Osteocyte (in vitro differentiated cells): ENCODE data around the gene TUBGCP3. TPM values are rescaled to one million over a fixed set of nuclear protein-coding genes. Genes with fewer than 3 reads are reported as not detected.

Experiments
- DNase-seq: peaks from one replicate; pipeline ENCODE4 v3.0.0; 2021; ENCODE audit warnings: mixed read lengths; ENCODE audit not compliant: unreplicated experiment; ENCODE audit errors: extremely low spot score
- H3K27ac Mint-ChIP-seq: one replicate; pipeline ENCODE4 v1.8.0; 2021; ENCODE audit warnings: mild to moderate bottlenecking, mixed read lengths; ENCODE audit not compliant: unreplicated experiment
- H3K27me3 Mint-ChIP-seq: one replicate; pipeline ENCODE4 v1.8.0; 2021; ENCODE audit warnings: mixed read lengths; ENCODE audit not compliant: unreplicated experiment
- H3K36me3 Mint-ChIP-seq: one replicate; pipeline ENCODE4 v1.8.0; 2021; ENCODE audit warnings: mixed read lengths; ENCODE audit not compliant: unreplicated experiment
- H3K4me1 Mint-ChIP-seq: one replicate; pipeline ENCODE4 v1.8.0; 2021; ENCODE audit warnings: mixed read lengths; ENCODE audit not compliant: unreplicated experiment
- H3K4me3 Mint-ChIP-seq: one replicate; pipeline ENCODE4 v1.8.0; 2021; ENCODE audit warnings: mild to moderate bottlenecking, moderate library complexity, mixed read lengths; ENCODE audit not compliant: unreplicated experiment
- H3K9me3 Mint-ChIP-seq: one replicate; pipeline ENCODE4 v1.8.0; 2021; ENCODE audit warnings: mixed read lengths; ENCODE audit not compliant: unreplicated experiment
- total RNA-seq: library from RNA; stranded (reverse); gene quantifications from 2 replicates; pipeline ENCODE4 v1.2.1, GENCODE V29; 2021
- TF ChIP-seq, protein P1 (sequence below): fragments of 200-600 bp; sonication (generic); IDR thresholded peaks from 2 replicates; pipeline ENCODE4 v1.5.0; 2021; ENCODE audit warnings: antibody characterized with exemption, mild to moderate bottlenecking, moderate library complexity

Gene TUBGCP3
- total RNA-seq, 1 donor from 2014 or later: 26.1 TPM

DNA sequence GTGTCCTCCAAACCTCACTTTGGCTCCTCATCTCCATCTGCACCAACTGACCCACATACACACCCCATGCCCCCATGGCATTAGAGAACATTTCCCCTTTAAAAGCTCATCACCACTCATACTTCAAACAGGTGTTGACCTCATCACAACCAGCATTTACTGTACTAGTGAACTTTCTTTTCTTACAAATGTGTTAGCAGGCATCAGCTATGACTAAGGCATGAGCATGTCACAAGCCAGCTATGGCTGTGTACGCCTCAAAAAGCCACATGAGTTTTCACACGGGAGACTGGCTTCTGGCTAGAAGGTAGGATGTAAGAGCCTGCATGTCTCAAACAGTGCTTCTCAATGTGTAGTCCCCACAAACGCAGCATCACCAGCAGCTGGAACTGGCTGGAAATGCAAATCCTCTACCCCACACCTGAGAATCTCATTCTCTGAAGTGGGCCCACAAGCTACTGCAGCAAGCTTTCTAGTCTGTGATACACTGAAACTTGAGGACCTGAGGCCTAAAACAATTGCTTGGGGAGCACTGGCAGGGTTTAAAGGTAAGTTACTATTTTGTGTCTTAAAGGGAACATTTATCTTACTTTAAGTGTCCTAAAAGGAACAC, 66.8 kb downstream of the TUBGCP3 start:
- TF ChIP-seq, protein P1, sequence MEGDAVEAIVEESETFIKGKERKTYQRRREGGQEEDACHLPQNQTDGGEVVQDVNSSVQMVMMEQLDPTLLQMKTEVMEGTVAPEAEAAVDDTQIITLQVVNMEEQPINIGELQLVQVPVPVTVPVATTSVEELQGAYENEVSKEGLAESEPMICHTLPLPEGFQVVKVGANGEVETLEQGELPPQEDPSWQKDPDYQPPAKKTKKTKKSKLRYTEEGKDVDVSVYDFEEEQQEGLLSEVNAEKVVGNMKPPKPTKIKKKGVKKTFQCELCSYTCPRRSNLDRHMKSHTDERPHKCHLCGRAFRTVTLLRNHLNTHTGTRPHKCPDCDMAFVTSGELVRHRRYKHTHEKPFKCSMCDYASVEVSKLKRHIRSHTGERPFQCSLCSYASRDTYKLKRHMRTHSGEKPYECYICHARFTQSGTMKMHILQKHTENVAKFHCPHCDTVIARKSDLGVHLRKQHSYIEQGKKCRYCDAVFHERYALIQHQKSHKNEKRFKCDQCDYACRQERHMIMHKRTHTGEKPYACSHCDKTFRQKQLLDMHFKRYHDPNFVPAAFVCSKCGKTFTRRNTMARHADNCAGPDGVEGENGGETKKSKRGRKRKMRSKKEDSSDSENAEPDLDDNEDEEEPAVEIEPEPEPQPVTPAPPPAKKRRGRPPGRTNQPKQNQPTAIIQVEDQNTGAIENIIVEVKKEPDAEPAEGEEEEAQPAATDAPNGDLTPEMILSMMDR: no peak
- no peaks in the 10 kb centered on the region for H3K27me3 Mint-ChIP-seq
- DNase-seq: no peak
- H3K36me3 Mint-ChIP-seq: peaks cover 6% of the 10 kb centered on the region
- no peak overlapping the region for H3K4me3 Mint-ChIP-seq
- H3K27ac Mint-ChIP-seq: no peak overlapping the region
- H3K4me1 Mint-ChIP-seq: no peaks in the 10 kb centered on the region
- H3K9me3 Mint-ChIP-seq: no peaks in the 10 kb centered on the region

DNA sequence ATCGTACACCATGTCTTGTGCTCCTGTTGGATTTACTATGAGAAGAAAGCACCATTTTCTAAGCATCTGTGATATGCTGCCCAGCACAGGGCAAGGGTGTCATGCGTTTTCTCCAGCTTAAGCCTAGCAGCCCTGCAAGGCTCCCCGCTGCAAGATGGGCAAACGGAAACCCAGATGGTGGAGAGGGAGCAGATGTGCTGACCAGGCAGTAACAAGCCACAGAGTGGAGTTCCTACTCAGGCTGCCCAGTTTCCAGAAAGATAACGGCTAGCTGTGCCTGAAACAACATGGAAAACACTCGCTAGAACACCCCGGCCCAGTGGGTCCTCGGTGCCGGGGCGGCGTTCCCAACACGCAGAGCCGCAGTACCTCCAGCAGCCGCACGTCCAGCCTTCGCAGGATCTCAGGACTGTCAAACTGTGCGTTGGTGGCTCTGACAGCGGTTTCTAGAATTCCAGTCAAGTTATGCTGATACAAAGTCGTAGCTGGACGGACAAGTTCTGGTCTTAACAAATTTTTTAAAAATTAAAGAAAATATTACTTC, 68.4 kb downstream of the TUBGCP3 start:
- no peaks in the 10 kb centered on the region for H3K4me1 Mint-ChIP-seq
- TF ChIP-seq, protein P1: no peak
- no peaks in the 10 kb centered on the region for H3K27me3 Mint-ChIP-seq
- no peaks in the 10 kb centered on the region for H3K9me3 Mint-ChIP-seq
- H3K36me3 Mint-ChIP-seq: peaks cover 13% of the 10 kb centered on the region
- no peak for DNase-seq
- H3K4me3 Mint-ChIP-seq: no peak overlapping the region
- H3K27ac Mint-ChIP-seq: no peak overlapping the region

DNA sequence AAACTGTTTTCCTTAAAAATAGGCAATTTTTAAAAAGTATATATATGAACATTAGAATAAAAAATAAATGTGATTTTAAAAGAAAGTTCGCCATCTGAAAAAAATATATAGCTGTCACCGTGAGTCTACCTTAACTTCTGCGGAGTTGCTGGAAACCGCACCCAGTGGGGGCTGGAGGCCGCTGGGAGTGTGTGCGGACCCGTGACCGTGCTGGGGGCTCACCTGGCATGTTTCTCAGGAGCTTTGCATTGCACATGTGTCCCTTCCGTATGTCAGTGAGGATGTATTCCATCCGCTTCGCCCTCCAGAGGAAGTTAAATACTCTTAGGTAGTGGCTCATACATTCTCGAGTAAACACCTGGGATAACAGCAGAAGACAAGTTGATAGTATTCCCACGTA, 71.7 kb downstream of the TUBGCP3 start:
- peaks cover 2% of the 10 kb centered on the region for H3K4me1 Mint-ChIP-seq
- no peaks in the 10 kb centered on the region for H3K27me3 Mint-ChIP-seq

DNA sequence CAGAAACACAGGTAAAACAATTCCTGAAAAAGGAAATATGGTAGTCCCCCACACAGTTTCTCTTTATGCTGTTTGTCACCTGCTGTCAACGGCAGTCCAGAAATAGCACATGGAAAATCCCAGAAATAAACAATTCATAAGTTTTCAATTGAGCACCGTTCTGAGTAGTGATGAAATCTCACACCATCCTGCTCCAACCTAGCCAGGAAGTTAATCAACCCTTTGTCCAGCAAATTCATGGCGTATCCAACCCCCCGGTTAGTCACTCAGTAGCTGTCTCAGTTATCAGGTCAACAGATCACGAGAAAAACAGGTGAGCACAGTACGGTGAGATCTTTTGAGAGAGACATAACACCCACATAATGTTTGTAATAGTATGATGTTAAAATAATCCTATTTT, 74.2 kb downstream of the TUBGCP3 start:
- Mint-ChIP-seq H3K4me3 (no peak overlapping the region), H3K9me3 (no peaks in the 10 kb centered on the region), H3K27me3 (no peaks in the 10 kb centered on the region), H3K27ac (no peak overlapping the region), H3K4me1 (peaks cover 10% of the 10 kb centered on the region), H3K36me3 (peaks cover 17% of the 10 kb centered on the region)
- no peak for DNase-seq
- TF ChIP-seq, protein P1: no peak

More for the DNA sequence above, 71.7 kb downstream of the TUBGCP3 start:
- H3K36me3 Mint-ChIP-seq: peaks cover 13% of the 10 kb centered on the region
- TF ChIP-seq, protein P1: no peak
- H3K9me3 Mint-ChIP-seq: no peaks in the 10 kb centered on the region
- H3K4me3 Mint-ChIP-seq: no peak overlapping the region
- no peak for DNase-seq
- H3K27ac Mint-ChIP-seq: no peak overlapping the region

DNA sequence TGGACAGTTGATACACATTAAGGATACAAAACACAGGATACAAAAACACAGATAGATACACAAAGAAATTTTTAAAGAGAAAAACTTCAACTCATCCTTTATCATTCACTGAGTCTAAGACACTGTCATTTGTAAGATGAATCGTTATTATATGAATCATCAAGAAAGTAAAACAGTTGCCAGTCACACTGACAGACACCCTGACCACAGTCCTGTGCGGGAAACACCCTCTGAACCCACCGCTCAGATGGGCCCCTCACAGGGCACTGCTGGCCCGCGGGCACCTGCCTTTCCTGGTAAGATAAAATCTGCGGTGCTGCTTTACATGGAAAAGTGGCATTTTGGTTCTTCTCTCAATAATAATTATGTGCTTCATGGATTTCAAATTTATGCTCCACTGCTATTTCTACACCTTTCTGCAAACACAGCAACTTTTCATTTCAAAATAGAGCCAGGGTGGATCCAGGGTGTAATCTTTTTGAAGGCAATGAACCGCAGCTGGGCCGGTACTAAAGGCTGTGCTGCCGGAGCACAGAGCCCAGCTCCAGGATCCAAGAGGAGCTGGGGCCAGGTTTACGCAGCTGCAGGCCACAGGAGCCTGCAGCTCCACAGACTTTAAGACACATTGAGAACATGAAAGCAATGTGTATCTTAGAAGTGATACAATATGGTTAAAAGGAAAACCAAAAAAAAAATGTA, 76.8 kb downstream of the TUBGCP3 start:
- H3K36me3 Mint-ChIP-seq: peaks cover 30% of the 10 kb centered on the region
- H3K27ac Mint-ChIP-seq: no peak overlapping the region
- H3K4me3 Mint-ChIP-seq: no peak overlapping the region
- TF ChIP-seq, protein P1: no peak
- H3K4me1 Mint-ChIP-seq: peaks cover 10% of the 10 kb centered on the region
- H3K27me3 Mint-ChIP-seq: no peaks in the 10 kb centered on the region
- H3K9me3 Mint-ChIP-seq: no peaks in the 10 kb centered on the region
- no peak for DNase-seq
